Activated T-cell treated with anti-CD3 and anti-CD28 coated beads, Interleukin-2, amount 50 U/mL, for 4 hours (primary cell): ENCODE measurements around the gene DHX36. TPM values are rescaled to one million over a fixed set of nuclear protein-coding genes. Genes with fewer than 3 reads are reported as not detected.

Experiments used
- ATAC-seq, 2 donors: fragments of 200-7000 bp; cut with Tn5 transposase; one replicate each; pipeline ENCODE4 v1.10.0; 2021
- DNase-seq: peaks from one replicate; pipeline ENCODE4 v3.0.0-alpha.2; 2020
- H3K27me3 Mint-ChIP-seq: one replicate; pipeline ENCODE4 v1.8.0; 2021; ENCODE audit warnings: low read depth, mixed read lengths
- H3K36me3 Mint-ChIP-seq: one replicate; pipeline ENCODE4 v1.8.0; 2022; ENCODE audit warnings: mixed read lengths; ENCODE audit not compliant: insufficient read depth
- H3K4me1 Mint-ChIP-seq: one replicate; pipeline ENCODE4 v1.8.0; 2021; ENCODE audit warnings: low read depth, mixed read lengths
- H3K4me3 Mint-ChIP-seq: one replicate; pipeline ENCODE4 v1.8.0; 2021; ENCODE audit warnings: mild to moderate bottlenecking, moderate library complexity, mixed read lengths
- H3K9me3 Mint-ChIP-seq: one replicate; pipeline ENCODE4 v1.8.0; 2021; ENCODE audit warnings: mixed read lengths
- total RNA-seq, 3 donors: library from RNA; stranded (reverse); gene quantifications; one replicate each; pipeline ENCODE4 v1.2.1, GENCODE V29; 2021

DHX36 gene
- total RNA-seq, 3 donors from 2014 or later = 73.9 to 89.1 (median 85.4) TPM

GRCh38 chr3:154251610-154252009 lies 72.7 kb downstream of the DHX36 start:
- no peak for DNase-seq
- Mint-ChIP-seq H3K4me1 (peaks cover 6% of the 10 kb centered on the region), H3K27me3 (no peaks in the 10 kb centered on the region), H3K9me3 (no peaks in the 10 kb centered on the region), H3K4me3 (no peak overlapping the region), H3K36me3 (peaks cover 36% of the 10 kb centered on the region)
- no peak for ATAC-seq

GRCh38 chr3:154250291-154250690 lies 74.0 kb downstream of the DHX36 start:
- no peak for DNase-seq
- no peaks in the 10 kb centered on the region for H3K9me3 Mint-ChIP-seq
- H3K36me3 Mint-ChIP-seq = peaks cover 37% of the 10 kb centered on the region
- no peak overlapping the region for H3K4me3 Mint-ChIP-seq
- no peak for ATAC-seq
- H3K4me1 Mint-ChIP-seq = peaks cover 6% of the 10 kb centered on the region
- H3K27me3 Mint-ChIP-seq = no peaks in the 10 kb centered on the region

GRCh38 chr3:154247806-154248415 lies 76.4 kb downstream of the DHX36 start:
- Mint-ChIP-seq H3K4me3 (no peak overlapping the region), H3K36me3 (peaks cover 29% of the 10 kb centered on the region), H3K27me3 (no peaks in the 10 kb centered on the region), H3K9me3 (no peaks in the 10 kb centered on the region), H3K4me1 (peaks cover 6% of the 10 kb centered on the region)
- DNase-seq (no peak), ATAC-seq (no peak)

GRCh38 chr3:154244644-154245043 lies 79.6 kb downstream of the DHX36 start:
- Mint-ChIP-seq H3K4me1 (no peaks in the 10 kb centered on the region), H3K27me3 (peaks cover 1% of the 10 kb centered on the region), H3K36me3 (peaks cover 13% of the 10 kb centered on the region), H3K9me3 (no peaks in the 10 kb centered on the region), H3K4me3 (no peak overlapping the region)
- DNase-seq = no peak
- no peak for ATAC-seq

GRCh38 chr3:154243353-154243752 lies 80.9 kb downstream of the DHX36 start:
- Mint-ChIP-seq H3K27me3 (peaks cover 5% of the 10 kb centered on the region), H3K9me3 (no peaks in the 10 kb centered on the region), H3K4me3 (no peak overlapping the region), H3K36me3 (peaks cover 10% of the 10 kb centered on the region), H3K4me1 (no peaks in the 10 kb centered on the region)
- ATAC-seq (no peak), DNase-seq (no peak)

GRCh38 chr3:154242766-154243165 lies 81.5 kb downstream of the DHX36 start:
- ATAC-seq = no peak
- Mint-ChIP-seq H3K36me3 (peaks cover 10% of the 10 kb centered on the region), H3K4me3 (no peak overlapping the region), H3K27me3 (peaks cover 9% of the 10 kb centered on the region), H3K4me1 (peaks cover 4% of the 10 kb centered on the region), H3K9me3 (no peaks in the 10 kb centered on the region)
- no peak for DNase-seq

GRCh38 chr3:154241496-154241895 lies 82.8 kb downstream of the DHX36 start:
- Mint-ChIP-seq H3K9me3 (no peaks in the 10 kb centered on the region), H3K27me3 (peaks cover 9% of the 10 kb centered on the region), H3K4me3 (no peak overlapping the region), H3K4me1 (peaks cover 4% of the 10 kb centered on the region), H3K36me3 (peaks cover 2% of the 10 kb centered on the region)
- DNase-seq = no peak
- ATAC-seq = no peak

- no peak overlapping the region for H3K4me3 Mint-ChIP-seq
- H3K4me1 Mint-ChIP-seq = peaks cover 4% of the 10 kb centered on the region
- DNase-seq (no peak), ATAC-seq (no peak)
- no peaks in the 10 kb centered on the region for H3K9me3 Mint-ChIP-seq
- peaks cover 9% of the 10 kb centered on the region for H3K27me3 Mint-ChIP-seq
- H3K36me3 Mint-ChIP-seq = no peaks in the 10 kb centered on the region
These were observed 84.1 kb downstream of the DHX36 start for GRCh38 chr3:154240235-154240634.

GRCh38 chr3:154236331-154236730 lies 88.0 kb downstream of the DHX36 start:
- ATAC-seq = no peak
- no peak overlapping the region for H3K4me3 Mint-ChIP-seq
- H3K36me3 Mint-ChIP-seq = no peaks in the 10 kb centered on the region
- peaks cover 15% of the 10 kb centered on the region for H3K27me3 Mint-ChIP-seq
- peaks cover 4% of the 10 kb centered on the region for H3K4me1 Mint-ChIP-seq
- no peaks in the 10 kb centered on the region for H3K9me3 Mint-ChIP-seq
- DNase-seq = no peak

GRCh38 chr3:154235330-154235729 lies 89.0 kb downstream of the DHX36 start:
- Mint-ChIP-seq H3K9me3 (no peaks in the 10 kb centered on the region), H3K4me1 (peaks cover 4% of the 10 kb centered on the region), H3K4me3 (no peak overlapping the region), H3K27me3 (peaks cover 15% of the 10 kb centered on the region), H3K36me3 (no peaks in the 10 kb centered on the region)
- ATAC-seq (no peak), DNase-seq (no peak)

- H3K9me3 Mint-ChIP-seq = no peaks in the 10 kb centered on the region
- ATAC-seq (no peak), DNase-seq (no peak)
- H3K36me3 Mint-ChIP-seq = no peaks in the 10 kb centered on the region
- no peak overlapping the region for H3K4me3 Mint-ChIP-seq
- no peaks in the 10 kb centered on the region for H3K4me1 Mint-ChIP-seq
- peaks cover 3% of the 10 kb centered on the region for H3K27me3 Mint-ChIP-seq
These were observed 95.1 kb downstream of the DHX36 start for GRCh38 chr3:154229217-154229590.

GRCh38 chr3:154228561-154229216 lies 95.6 kb downstream of the DHX36 start:
- no peak overlapping the region for H3K4me3 Mint-ChIP-seq
- H3K27me3 Mint-ChIP-seq = no peaks in the 10 kb centered on the region
- no peaks in the 10 kb centered on the region for H3K4me1 Mint-ChIP-seq
- H3K36me3 Mint-ChIP-seq = no peaks in the 10 kb centered on the region
- H3K9me3 Mint-ChIP-seq = no peaks in the 10 kb centered on the region
- DNase-seq = no peak
- ATAC-seq = no peak

GRCh38 chr3:154227531-154227930 lies 96.8 kb downstream of the DHX36 start:
- DNase-seq (no peak), ATAC-seq (no peak)
- Mint-ChIP-seq H3K9me3 (no peaks in the 10 kb centered on the region), H3K27me3 (no peaks in the 10 kb centered on the region), H3K4me1 (no peaks in the 10 kb centered on the region), H3K36me3 (no peaks in the 10 kb centered on the region), H3K4me3 (no peak overlapping the region)

- DNase-seq (no peak), ATAC-seq (no peak)
- Mint-ChIP-seq H3K27me3 (no peaks in the 10 kb centered on the region), H3K9me3 (no peaks in the 10 kb centered on the region), H3K4me3 (no peak overlapping the region), H3K4me1 (no peaks in the 10 kb centered on the region), H3K36me3 (no peaks in the 10 kb centered on the region)
These were observed 98.8 kb downstream of the DHX36 start for GRCh38 chr3:154225536-154225935.

- no peak for DNase-seq
- no peaks in the 10 kb centered on the region for H3K9me3 Mint-ChIP-seq
These were observed 99.4 kb downstream of the DHX36 start for GRCh38 chr3:154224866-154225265.

More at GRCh38 chr3:154224866-154225265, 99.4 kb downstream of the DHX36 start:
- Mint-ChIP-seq H3K4me3 (no peak overlapping the region), H3K36me3 (no peaks in the 10 kb centered on the region), H3K27me3 (no peaks in the 10 kb centered on the region), H3K4me1 (no peaks in the 10 kb centered on the region)
- ATAC-seq = no peak
